Measurements from ENCODE around the gene STK32A.
"Not testable (repeated sequence)": the region's sequence is repeated elsewhere in the genome, so short reads cannot be mapped to it uniquely, and the experiment has no call there.

The STK32A gene

GRCh38 chr5:147348451-147348850 lies 113.6 kb downstream of the STK32A start:
- DNase-seq, result no peak

GRCh38 chr5:147349241-147349640 lies 114.4 kb downstream of the STK32A start:
- no peak for DNase-seq

GRCh38 chr5:147359101-147359500 lies 124.3 kb downstream of the STK32A start:
- DNase-seq, result no peak

GRCh38 chr5:147359581-147359980 lies 124.8 kb downstream of the STK32A start:
- DNase-seq, result no peak

GRCh38 chr5:147360816-147361215 lies 126.0 kb downstream of the STK32A start:
- DNase-seq, result no peak

- DNase-seq, result no peak
Measured at GRCh38 chr5:147361441-147362175, 126.8 kb downstream of the STK32A start.

- DNase-seq, result not testable (repeated sequence)
Measured at GRCh38 chr5:147367381-147367780, 132.6 kb downstream of the STK32A start.

- no peak for DNase-seq
Measured at GRCh38 chr5:147369742-147370374, 135.0 kb downstream of the STK32A start.

- DNase-seq, result no peak
Measured at GRCh38 chr5:147371290-147371689, 136.5 kb downstream of the STK32A start.

GRCh38 chr5:147372191-147372590 lies 137.4 kb downstream of the STK32A start:
- DNase-seq, result no peak

- no peak for DNase-seq
Measured at GRCh38 chr5:147373328-147373727, 138.5 kb downstream of the STK32A start.

GRCh38 chr5:147375151-147375550 lies 140.3 kb downstream of the STK32A start:
- DNase-seq, result no peak

GRCh38 chr5:147377682-147378081 lies 142.9 kb downstream of the STK32A start:
- no peak for DNase-seq

- no peak for DNase-seq
Measured at GRCh38 chr5:147381555-147381954, 146.7 kb downstream of the STK32A start.

- no peak for DNase-seq
Measured at GRCh38 chr5:147382776-147383175, 147.9 kb downstream of the STK32A start.

GRCh38 chr5:147384346-147385193 lies 149.7 kb downstream of the STK32A start:
- no peak for DNase-seq

- DNase-seq, result no peak
Measured at GRCh38 chr5:147387109-147387508, 152.3 kb downstream of the STK32A start.

GRCh38 chr5:147388184-147389108 lies 153.6 kb downstream of the STK32A start:
- no peak for DNase-seq

GRCh38 chr5:147390654-147391225 lies 155.9 kb downstream of the STK32A start:
- DNase-seq, result no peak

GRCh38 chr5:147391781-147392180 lies 157.0 kb downstream of the STK32A start:
- no peak for DNase-seq

GRCh38 chr5:147393874-147394672 lies 159.2 kb downstream of the STK32A start:
- no peak for DNase-seq
